GM23338 (cell line): ENCODE measurements around the gene TFB2M.

Experiments used
- CREB1 ChIP-seq: fragments of 250-450 bp; sonication (Bioruptor Pico); IDR thresholded peaks from 2 replicates; pipeline ENCODE4 v1.5.0; 2020; ENCODE audit warnings: low read depth, mild to moderate bottlenecking, moderate library complexity
- CTCF ChIP-seq, 2 experiments: fragments of 200-600 bp in 1 of 2; sonication (generic) in 1 of 2; conservative IDR thresholded peaks; 2 replicates each; pipeline versions ENCODE4 v1.5.1 to v1.6.1; 2016 to 2017; ENCODE audit warnings: antibody characterized with exemption in 2 of 2, low read depth in 2 of 2, mild to moderate bottlenecking in 2 of 2, moderate library complexity in 1 of 2
- ETS1 ChIP-seq: IDR thresholded peaks from 2 replicates; pipeline ENCODE4 v1.6.1; 2016; ENCODE audit warnings: antibody characterized with exemption
- EZH2 ChIP-seq: fragments of 200-600 bp; sonication (generic); IDR thresholded peaks from one replicate; pipeline ENCODE4 v1.8.0; 2017; ENCODE audit warnings: antibody characterized with exemption, mild to moderate bottlenecking, low read depth; ENCODE audit not compliant: unreplicated experiment
- EZH2phosphoT487 ChIP-seq: fragments of 200-600 bp; sonication (generic); IDR thresholded peaks from one replicate; pipeline ENCODE4 v1.8.1; 2018; ENCODE audit warnings: antibody characterized with exemption; ENCODE audit not compliant: unreplicated experiment
- JUNB ChIP-seq: IDR thresholded peaks from one replicate; pipeline ENCODE4 v1.6.1; 2016; ENCODE audit warnings: antibody characterized with exemption; ENCODE audit not compliant: unreplicated experiment
- NANOG ChIP-seq: IDR thresholded peaks from 2 replicates; pipeline ENCODE4 v1.6.1; 2016; ENCODE audit warnings: antibody characterized with exemption, borderline replicate concordance
- POLR2AphosphoS5 ChIP-seq: IDR thresholded peaks from 2 replicates; pipeline ENCODE4 v1.6.1; 2016; ENCODE audit warnings: antibody characterized with exemption, low read depth
- REST ChIP-seq: IDR thresholded peaks from one replicate; pipeline ENCODE4 v1.6.1; 2018; ENCODE audit warnings: antibody characterized with exemption; ENCODE audit not compliant: unreplicated experiment
- STAT1 ChIP-seq: IDR thresholded peaks from one replicate; pipeline ENCODE4 v1.6.1; 2016; ENCODE audit warnings: antibody characterized with exemption; ENCODE audit not compliant: unreplicated experiment
- ZNF114 ChIP-seq: fragments of 250-450 bp; sonication (Bioruptor Pico); IDR thresholded peaks from 2 replicates; pipeline ENCODE4 v1.5.0; 2020; ENCODE audit warnings: mild to moderate bottlenecking, moderate library complexity
- ZNF331 ChIP-seq: fragments of 250-450 bp; sonication (Bioruptor Pico); IDR thresholded peaks from 2 replicates; pipeline ENCODE4 v1.5.0; 2020; ENCODE audit warnings: low read depth, mild to moderate bottlenecking, moderate library complexity
- ZNF462 ChIP-seq: fragments of 250-450 bp; sonication (Bioruptor Pico); IDR thresholded peaks from 2 replicates; pipeline ENCODE4 v1.5.0; 2020; ENCODE audit warnings: mild to moderate bottlenecking, moderate library complexity

GRCh38 chr1:246526380-246526779 is 39.7 kb downstream of the TFB2M start:
- no peak for TF ChIP-seq CTCF (conservative IDR thresholded peaks at IDR 0.05; ENCODE audit: low read depth in 2 of 2)
- TF ChIP-seq EZH2phosphoT487, result no peak
- no peak for TF ChIP-seq CREB1 (CRISPR knock-in tag)
- no peak for TF ChIP-seq STAT1
- TF ChIP-seq POLR2AphosphoS5, result no peak
- no peak for TF ChIP-seq EZH2
- TF ChIP-seq REST, result no peak
- TF ChIP-seq JUNB, result no peak
- no peak for TF ChIP-seq NANOG
- TF ChIP-seq ZNF331 (CRISPR knock-in tag), result no peak
- no peak for TF ChIP-seq ZNF114
- no peak for TF ChIP-seq ETS1
- no peak for TF ChIP-seq ZNF462
